HG02970 (cell line): ENCODE results near the gene TMEM53.

Experiments
- ATAC-seq: cut with Tn5 transposase; IDR thresholded peaks from one replicate; pipeline ENCODE4 v1.9.1; 2021; ENCODE audit warnings: mild to moderate bottlenecking, moderate library complexity, moderate number of reproducible peaks; ENCODE audit not compliant: unreplicated experiment, low FRiP score

The TMEM53 gene

DNA sequence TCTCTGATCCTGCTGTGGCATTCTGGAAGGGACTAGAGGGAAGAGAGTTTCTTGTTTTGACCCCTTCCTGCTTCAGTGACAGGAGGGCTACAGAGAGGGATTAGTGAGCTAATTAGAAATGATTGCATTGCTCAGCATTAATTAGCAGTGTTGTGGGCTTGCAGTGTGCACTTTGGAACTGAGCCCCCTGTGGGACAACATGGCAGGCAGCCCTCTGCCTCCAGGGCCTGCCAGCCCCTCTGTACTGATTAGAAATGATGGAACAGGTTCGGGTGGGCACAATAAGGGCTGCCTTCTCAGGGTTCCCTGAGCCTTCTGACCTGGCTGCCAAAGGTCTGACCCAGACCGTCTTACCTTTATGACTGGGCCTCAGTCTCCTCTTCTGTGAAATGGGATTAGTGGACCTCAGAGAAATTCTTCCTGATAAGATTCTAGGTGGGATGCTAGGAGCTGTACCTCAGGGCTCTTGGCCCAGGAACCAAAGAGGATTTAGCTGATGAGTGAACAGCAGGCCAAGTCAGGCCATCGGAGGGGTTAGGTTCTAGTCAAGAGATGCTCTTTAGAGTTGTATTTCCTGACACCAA, 39.6 kb downstream of the TMEM53 start:
- no peak for ATAC-seq

DNA sequence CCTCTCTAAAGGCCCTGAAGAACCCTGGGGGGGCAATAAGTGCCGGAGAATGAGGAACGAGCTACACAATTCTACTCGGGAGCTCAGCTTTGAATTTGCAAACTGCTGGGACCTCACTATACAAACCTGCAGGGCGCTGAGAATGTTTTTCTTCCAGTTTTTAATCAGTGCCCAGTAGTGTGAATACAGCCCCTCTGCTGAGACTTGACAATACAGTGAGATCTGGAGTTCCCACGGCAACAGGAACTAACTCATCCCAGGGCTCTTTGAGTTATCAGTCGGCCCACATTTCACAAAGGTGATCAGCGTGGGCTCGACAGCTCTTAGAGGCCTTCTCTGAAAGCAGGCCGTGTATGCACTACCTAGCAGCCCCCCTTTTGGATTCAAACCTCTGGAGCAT, 41.7 kb downstream of the TMEM53 start:
- no peak for ATAC-seq

- peak; percentile 65 for ATAC-seq
Observed at GRCh38 chr1:44631647-44632539, 42.4 kb downstream of the TMEM53 start.

DNA sequence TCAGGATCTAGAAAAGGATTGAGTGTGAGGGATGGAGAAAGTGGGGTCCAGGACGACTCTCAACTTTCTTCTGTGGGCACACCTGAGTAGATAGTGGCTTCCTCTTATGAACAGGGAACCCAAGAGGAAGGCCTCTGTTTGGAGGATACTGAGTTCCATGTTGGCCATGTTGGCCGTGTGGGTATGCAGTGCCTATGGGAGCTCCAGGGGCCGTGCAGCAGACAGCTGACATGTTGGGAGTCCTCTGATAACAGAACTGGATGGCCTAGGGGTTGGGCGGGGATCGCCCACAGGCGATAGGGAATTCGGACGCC, 43.0 kb downstream of the TMEM53 start:
- ATAC-seq, result no peak

DNA sequence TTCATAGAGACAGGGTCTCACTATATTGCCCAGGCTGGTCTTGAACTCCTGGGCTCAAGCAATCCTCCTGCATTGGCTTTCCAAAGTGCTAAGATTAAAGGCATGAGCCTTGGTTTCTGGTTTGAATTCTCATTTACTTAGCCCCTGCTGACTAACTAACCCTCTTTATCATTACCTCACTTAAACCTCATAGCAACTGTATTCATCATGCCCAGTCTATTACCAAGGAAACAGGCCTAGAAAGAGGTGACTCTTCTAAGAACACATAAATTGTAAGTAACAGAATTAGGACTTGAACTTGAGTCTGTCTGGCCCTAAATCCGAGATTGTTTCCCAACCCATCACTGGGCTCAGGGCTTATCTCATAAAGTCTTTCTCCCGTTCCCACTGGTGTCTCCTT, 44.2 kb downstream of the TMEM53 start:
- no peak for ATAC-seq

GRCh38 chr1:44628962-44629756, 45.1 kb downstream of the TMEM53 start:
- no peak for ATAC-seq

- no peak for ATAC-seq
Observed at GRCh38 chr1:44625348-44625747, 48.9 kb downstream of the TMEM53 start.

DNA sequence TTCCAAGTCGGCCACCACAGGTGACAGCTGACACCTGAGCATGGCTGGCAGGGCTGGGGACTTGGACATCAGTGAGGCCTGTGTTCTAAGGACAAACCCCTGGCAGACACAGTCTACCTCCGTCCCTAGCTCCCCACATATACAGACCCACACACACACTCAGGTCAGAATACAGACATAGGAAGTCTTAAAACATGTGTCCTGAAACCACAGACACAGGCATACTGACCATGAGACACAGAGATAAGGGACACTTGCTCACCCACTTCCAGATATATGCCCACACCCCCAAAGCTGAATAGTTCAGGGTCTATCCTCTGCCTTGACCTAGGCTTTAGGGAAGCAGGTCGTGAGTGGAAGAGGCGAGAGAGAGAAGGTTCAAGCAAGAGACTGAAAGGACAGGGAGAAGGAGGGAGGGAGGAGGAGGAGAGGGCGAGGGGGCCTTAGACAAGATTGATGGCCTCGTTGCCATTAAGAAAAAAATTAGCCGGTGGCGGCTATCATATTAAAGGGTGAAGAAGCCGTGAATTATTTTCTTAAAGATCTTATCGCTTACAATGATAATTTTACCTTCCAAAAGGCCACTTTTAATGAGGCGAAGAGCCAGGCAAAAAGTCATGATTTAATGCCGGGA, 49.9 kb downstream of the TMEM53 start:
- ATAC-seq, result no peak

GRCh38 chr1:44621841-44622286, 52.4 kb downstream of the TMEM53 start:
- ATAC-seq, result no peak

- no peak for ATAC-seq
Observed at GRCh38 chr1:44620072-44620471, 54.2 kb downstream of the TMEM53 start.

DNA sequence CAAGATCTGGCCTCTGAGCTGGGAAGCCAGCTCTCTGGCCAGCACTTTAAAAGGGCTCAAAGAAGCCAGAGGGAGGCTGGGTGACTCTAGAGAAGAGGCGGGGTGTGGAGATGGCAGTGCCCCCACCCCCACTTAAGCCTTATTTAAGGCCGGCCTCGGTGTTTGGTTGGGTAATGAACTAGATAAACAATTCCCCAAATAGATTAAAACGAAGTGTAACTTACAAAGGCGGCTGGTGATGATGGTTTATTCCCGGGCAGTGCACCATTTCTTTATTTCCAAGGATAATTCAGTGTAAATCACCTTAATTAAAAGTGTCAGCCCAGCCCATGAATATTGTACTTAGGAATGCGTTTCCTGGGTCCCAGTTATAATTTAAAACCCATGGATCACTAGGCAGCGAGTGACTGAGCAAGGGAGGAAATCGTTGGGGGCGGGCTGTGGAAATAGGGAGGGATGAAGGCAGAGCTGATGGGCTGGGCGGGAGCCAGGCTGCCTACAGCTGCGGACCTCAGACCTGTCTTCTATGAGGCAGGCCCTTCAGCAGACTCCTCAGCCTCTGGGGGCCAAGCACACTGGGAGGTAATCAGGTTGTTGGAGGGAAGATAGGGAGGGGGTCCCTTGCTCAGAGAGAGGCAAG, 54.9 kb downstream of the TMEM53 start:
- no peak for ATAC-seq

DNA sequence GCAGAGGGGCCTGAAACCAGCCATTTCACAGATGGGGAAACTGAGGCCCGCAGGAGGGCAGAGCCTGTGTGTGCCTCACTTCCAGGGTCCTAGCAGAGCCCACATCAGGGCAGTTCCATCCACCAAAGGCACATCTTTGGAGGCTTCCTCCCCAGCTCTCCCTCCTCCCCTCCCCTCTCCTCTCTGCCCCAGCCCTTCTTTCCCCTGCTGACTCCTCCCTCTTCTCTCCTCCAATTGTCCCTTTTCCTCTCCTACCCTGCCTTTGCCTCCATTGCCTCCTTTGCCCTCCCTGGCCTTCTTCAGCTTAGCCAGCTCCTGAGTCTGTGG, 56.6 kb downstream of the TMEM53 start:
- no peak for ATAC-seq

DNA sequence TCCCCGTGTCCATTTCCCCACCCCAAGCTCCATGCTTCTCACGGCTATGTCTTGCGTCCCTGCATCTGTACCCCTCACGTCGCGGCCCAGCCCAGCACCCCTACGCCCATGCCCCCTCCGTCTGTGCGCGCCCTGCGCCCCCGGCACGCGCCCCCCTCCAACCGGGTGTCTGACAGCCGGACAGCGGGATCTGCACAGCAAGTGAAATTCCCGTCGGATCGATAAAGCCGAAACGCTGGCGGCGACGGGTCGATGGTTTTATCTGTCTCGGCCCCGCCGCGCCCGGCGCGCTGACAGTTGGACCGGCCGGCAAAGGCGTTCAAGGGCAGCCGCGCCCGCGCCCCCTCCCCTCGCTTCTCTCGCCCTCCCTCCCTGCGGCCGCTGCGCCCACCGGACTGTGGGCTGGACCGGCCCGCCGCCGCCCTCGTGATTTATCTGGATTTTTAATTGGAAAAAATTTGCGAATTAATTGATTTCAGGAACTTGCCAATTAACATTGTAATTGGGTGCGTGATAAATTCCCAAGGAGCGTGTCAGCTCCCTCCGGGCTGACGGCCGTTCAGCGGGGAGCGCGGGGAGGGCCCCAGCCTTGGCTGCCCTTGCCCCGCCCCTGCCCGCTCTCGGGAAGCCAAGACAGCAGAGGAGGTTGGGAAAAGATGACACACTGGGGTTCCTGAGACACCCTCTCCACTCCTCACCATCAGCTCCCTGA, 57.1 kb downstream of the TMEM53 start:
- ATAC-seq, result no peak

DNA sequence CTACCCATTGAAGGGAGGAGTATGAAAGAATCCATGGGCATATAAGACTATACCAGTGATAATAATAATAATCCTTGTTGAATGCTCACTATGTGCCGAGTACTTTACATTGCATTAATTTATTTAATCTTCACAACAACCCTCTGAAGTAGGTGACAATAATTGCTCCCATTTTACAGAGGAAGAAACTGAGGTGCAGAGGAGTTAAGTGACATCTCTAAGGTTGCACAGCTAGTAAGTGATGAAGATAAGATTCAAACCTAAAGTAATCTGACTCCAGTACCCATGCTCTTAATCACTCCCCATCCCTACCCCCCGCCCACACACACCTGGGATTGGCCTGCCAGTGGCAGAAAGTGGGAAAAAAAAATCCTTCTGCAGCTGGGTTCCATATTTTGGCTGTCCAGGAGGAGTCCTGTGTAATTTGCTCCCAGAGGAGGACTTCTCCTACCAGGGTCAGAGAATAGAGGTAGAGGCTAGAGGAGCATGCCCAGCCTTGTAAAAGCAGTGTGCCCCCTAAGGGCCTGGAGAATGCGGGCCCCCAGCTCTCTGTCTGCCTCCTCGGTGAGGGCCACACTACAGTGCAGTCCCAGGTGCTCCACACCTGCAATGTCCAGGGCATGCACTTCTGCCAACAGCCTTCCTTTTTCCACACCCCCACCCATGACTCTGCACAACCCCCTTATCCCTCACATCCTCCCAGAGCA, 57.8 kb downstream of the TMEM53 start:
- ATAC-seq, result no peak

GRCh38 chr1:44613941-44614340, 60.3 kb downstream of the TMEM53 start:
- no peak for ATAC-seq

- ATAC-seq, result no peak
Observed at GRCh38 chr1:44611866-44612265, 62.4 kb downstream of the TMEM53 start.

DNA sequence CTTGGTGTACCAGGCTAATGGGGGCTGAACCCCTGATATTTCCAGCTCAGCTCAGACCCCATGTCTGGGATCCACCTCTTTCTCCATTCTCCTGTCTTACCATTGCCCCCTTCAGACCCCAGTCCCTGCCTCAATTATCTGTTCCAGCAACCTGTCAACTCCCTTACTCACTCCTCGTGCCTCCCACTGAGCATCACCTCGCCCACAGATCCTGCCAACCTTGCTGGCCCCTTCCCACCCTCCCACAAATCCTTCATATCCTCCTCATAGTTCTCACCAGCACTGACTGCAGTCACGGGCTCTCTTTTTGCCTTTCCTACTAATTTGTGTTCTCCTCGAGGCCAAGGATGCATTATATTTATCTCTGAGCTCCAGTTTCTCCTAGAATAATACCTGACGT, 62.9 kb downstream of the TMEM53 start:
- ATAC-seq, result no peak

DNA sequence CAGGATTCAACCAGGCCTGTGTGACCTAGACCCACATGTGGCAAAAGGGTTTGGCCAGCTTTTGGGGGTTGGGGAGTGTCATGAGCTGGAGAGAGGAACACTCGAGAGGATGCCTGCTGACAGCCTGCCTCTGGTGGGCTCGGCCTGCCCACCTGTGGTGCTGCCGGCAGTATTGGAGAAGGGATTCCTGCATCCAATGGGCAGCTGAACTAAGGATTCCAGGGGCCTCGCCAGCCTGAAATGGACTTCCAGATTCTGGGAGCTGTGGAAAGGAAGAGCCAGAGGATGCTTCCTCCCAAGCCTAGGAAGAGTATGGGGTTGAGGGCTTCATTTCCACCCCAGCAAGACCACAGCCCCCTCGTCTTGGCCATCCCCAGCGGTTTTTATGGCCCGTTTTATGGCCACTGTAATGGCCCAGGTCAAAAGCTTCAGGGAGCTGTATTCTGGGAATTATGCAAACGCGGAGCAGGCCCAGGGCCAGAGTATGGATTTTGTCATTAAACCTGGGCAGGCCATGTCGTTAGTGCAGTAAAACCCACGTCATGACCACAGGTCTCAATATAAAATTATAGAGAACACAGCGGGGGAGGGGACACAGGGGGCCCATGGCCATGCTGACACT, 63.6 kb downstream of the TMEM53 start:
- no peak for ATAC-seq
